Osteoblast (primary cell): Measurements from ENCODE around the gene HPCAL1. TPM values are rescaled to one million over a fixed set of nuclear protein-coding genes. Genes with fewer than 3 reads are reported as not detected.

ENCODE experiments used
- DNase-seq: peaks from one replicate; pipeline ENCODE4 v3.0.0; 2011; ENCODE audit warnings: low spot score, mixed read lengths; ENCODE audit not compliant: insufficient read length; ENCODE audit errors: missing footprints
- H2AFZ ChIP-seq: 2 replicates; pipeline ENCODE4 v1.6.0; 2011; ENCODE audit warnings: mild to moderate bottlenecking, low read length
- H3K27ac ChIP-seq: 2 replicates; pipeline ENCODE4 v1.5.1; 2011; ENCODE audit warnings: mild to moderate bottlenecking, low read depth, low read length, moderate library complexity
- H3K27me3 ChIP-seq: 2 replicates; pipeline ENCODE4 v1.6.0; 2012; ENCODE audit warnings: mild to moderate bottlenecking, control low read depth, inconsistent platforms, low read length, moderate library complexity; ENCODE audit not compliant: insufficient read depth
- H3K36me3 ChIP-seq: 2 replicates; pipeline ENCODE4 v1.5.1; 2011; ENCODE audit warnings: mild to moderate bottlenecking, low read length, control low read depth, moderate library complexity; ENCODE audit not compliant: insufficient read depth
- H3K4me1 ChIP-seq: 2 replicates; pipeline ENCODE4 v1.5.1; 2011; ENCODE audit warnings: mild to moderate bottlenecking, low read length, control low read depth, moderate library complexity; ENCODE audit not compliant: insufficient read depth
- H3K4me2 ChIP-seq: 2 replicates; pipeline ENCODE4 v1.6.0; 2011; ENCODE audit warnings: mild to moderate bottlenecking, low read length; ENCODE audit not compliant: insufficient read depth
- H3K4me3 ChIP-seq: fragments of 200-600 bp; sonication (generic); 3 replicates; pipeline ENCODE4 v1.5.1; 2012; ENCODE audit warnings: mild to moderate bottlenecking, low read length, inconsistent platforms; ENCODE audit not compliant: insufficient read depth
- H3K79me2 ChIP-seq: 2 replicates; pipeline ENCODE4 v1.6.0; 2012; ENCODE audit warnings: mild to moderate bottlenecking, low read length, control low read depth, inconsistent platforms; ENCODE audit not compliant: insufficient read depth
- H3K9me3 ChIP-seq: 2 replicates; pipeline ENCODE4 v1.5.1; 2011; ENCODE audit warnings: low read depth, low read length, control low read depth
- H4K20me1 ChIP-seq: 2 replicates; pipeline ENCODE4 v1.6.0; 2012; ENCODE audit warnings: mild to moderate bottlenecking, low read length, control low read depth; ENCODE audit not compliant: insufficient read depth
- CTCF ChIP-seq: IDR thresholded peaks from 2 replicates; pipeline ENCODE4 v1.5.1; 2011; ENCODE audit warnings: mild to moderate bottlenecking, low read depth, low read length, moderate library complexity; ENCODE audit errors: extremely low read depth
- total RNA-seq: library from RNA; depleted of rRNA; stranded (reverse); fragments of >200 nt; gene quantifications from 2 replicates; pipeline ENCODE4 v1.2.3, GENCODE V29; 2012

Gene HPCAL1
- total RNA-seq, 1 donor: 57.2 TPM

GRCh38 chr2:10425699-10426098 is 123.0 kb downstream of the HPCAL1 start:
- TF ChIP-seq CTCF: no peak

GRCh38 chr2:10426726-10427617 is 124.3 kb downstream of the HPCAL1 start:
- H3K79me2 ChIP-seq: no peaks in the 10 kb centered on the region
- H3K4me1 ChIP-seq: peaks cover 7% of the 10 kb centered on the region
- no peaks in the 10 kb centered on the region for H3K27me3 ChIP-seq
- H3K4me3 ChIP-seq: no peak overlapping the region
- no peaks in the 10 kb centered on the region for H3K9me3 ChIP-seq
- no peak overlapping the region for H3K4me2 ChIP-seq
- H3K27ac ChIP-seq: no peak overlapping the region
- peaks cover 12% of the 10 kb centered on the region for H4K20me1 ChIP-seq
- no peak for TF ChIP-seq CTCF
- H2AFZ ChIP-seq: no peak overlapping the region
- H3K36me3 ChIP-seq: peaks cover 31% of the 10 kb centered on the region
- peak; percentile 61 for DNase-seq

More at GRCh38 chr2:10425699-10426098, 123.0 kb downstream of the HPCAL1 start:
- Histone ChIP-seq H3K36me3 (peaks cover 35% of the 10 kb centered on the region), H3K27ac (no peak overlapping the region), H3K27me3 (no peaks in the 10 kb centered on the region), H3K79me2 (no peaks in the 10 kb centered on the region), H4K20me1 (peaks cover 16% of the 10 kb centered on the region), H3K4me3 (no peak overlapping the region), H3K9me3 (no peaks in the 10 kb centered on the region), H3K4me2 (no peak overlapping the region), H3K4me1 (peaks cover 7% of the 10 kb centered on the region), H2AFZ (no peak overlapping the region)
- no peak for DNase-seq

GRCh38 chr2:10427618-10427949 is 124.9 kb downstream of the HPCAL1 start:
- Histone ChIP-seq H3K9me3 (no peaks in the 10 kb centered on the region), H3K4me2 (no peak overlapping the region), H4K20me1 (peaks cover 12% of the 10 kb centered on the region), H2AFZ (no peak overlapping the region), H3K36me3 (peaks cover 27% of the 10 kb centered on the region), H3K79me2 (no peaks in the 10 kb centered on the region), H3K27me3 (no peaks in the 10 kb centered on the region), H3K27ac (no peak overlapping the region), H3K4me1 (peaks cover 7% of the 10 kb centered on the region), H3K4me3 (no peak overlapping the region)
- DNase-seq: peak; percentile 73
- TF ChIP-seq CTCF: no peak

- Histone ChIP-seq H3K36me3 (peaks cover 21% of the 10 kb centered on the region), H4K20me1 (peaks cover 12% of the 10 kb centered on the region), H2AFZ (no peak overlapping the region), H3K27me3 (no peaks in the 10 kb centered on the region), H3K9me3 (no peaks in the 10 kb centered on the region), H3K4me1 (peaks cover 7% of the 10 kb centered on the region), H3K27ac (no peak overlapping the region), H3K4me2 (no peak overlapping the region), H3K4me3 (no peak overlapping the region), H3K79me2 (no peaks in the 10 kb centered on the region)
- TF ChIP-seq CTCF: no peak
- peak; percentile 87 for DNase-seq
Observed at GRCh38 chr2:10428355-10428754, 125.7 kb downstream of the HPCAL1 start.
